AG04449 (cell line): ENCODE data around the gene MAGI1.

Experiments used
- CTCF ChIA-PET: fragments of 350-600 bp; formaldehyde crosslinking; extraction: SDS; loops from one replicate; lab custom pipeline; 2021; ENCODE audit warnings: antibody characterized with exemption; lab: Yijun Ruan, JAX
- POLR2A ChIA-PET: fragments of 400-600, 350-600 bp; formaldehyde crosslinking; extraction: SDS; loops from one replicate; lab custom pipeline; 2020; ENCODE audit warnings: antibody characterized with exemption, inconsistent platforms; lab: Yijun Ruan, JAX
- DNase-seq: peaks from one replicate; pipeline ENCODE4 v3.0.0-alpha.2; 2010; ENCODE audit warnings: low read depth, low spot score
- H3K4me3 ChIP-seq: 2 replicates; pipeline ENCODE4 v1.5.1; 2011; ENCODE audit warnings: low read depth, mild to moderate bottlenecking, control low read depth, low read length
- CTCF ChIP-seq: IDR thresholded peaks from one replicate; pipeline ENCODE4 v1.5.1; 2011; ENCODE audit warnings: mild to moderate bottlenecking, moderate library complexity, low read length, control low read depth, inconsistent platforms; ENCODE audit not compliant: insufficient read depth; ENCODE audit errors: missing control alignments

MAGI1 gene

DNA sequence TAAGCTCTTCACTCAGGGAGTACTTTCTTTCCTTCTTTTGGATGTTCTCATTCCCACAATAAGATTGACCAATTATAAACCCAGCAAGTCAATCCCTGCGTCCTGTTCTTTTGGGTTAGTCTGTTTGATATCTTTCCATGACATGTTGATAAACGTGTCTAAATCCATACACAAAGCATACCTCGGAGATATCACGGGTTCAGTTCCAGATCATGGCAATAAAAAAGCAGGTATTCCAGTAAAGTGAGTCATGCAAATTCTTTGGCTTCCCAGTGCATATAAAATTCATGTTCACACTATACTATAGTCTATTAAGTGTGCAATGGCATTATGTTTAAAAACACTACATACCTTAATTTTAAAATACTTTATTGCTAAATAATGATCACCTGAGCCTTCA, 667.7 kb downstream of the MAGI1 start:
- CTCF ChIA-PET = no interaction called here
- POLR2A ChIA-PET = no interaction called here
- no peak for DNase-seq
- no peak for TF ChIP-seq CTCF
- no peak overlapping the region for H3K4me3 ChIP-seq

DNA sequence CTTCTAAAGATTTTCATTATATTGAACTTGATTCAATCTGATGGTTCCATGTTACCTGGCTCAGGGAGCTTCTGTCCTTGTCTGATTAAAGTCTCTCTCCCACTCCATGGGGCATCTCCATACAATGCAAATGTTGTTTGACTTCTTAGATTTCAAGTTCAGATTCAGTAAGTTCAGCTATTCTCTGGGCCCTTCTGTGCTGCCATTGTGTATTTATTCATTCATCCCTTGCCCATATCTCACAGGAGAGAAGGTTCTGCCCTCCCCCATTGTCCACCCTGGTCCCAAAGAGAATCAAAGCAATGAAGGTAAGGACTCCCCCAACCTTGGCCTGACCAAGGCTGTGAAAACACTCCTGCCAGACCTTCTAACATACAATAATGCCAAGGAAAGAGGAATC, 669.9 kb downstream of the MAGI1 start:
- POLR2A ChIA-PET = no interaction called here
- DNase-seq = no peak
- no peak for TF ChIP-seq CTCF
- CTCF ChIA-PET = interaction anchor here (1.0 kb wide), 1 partner anchor 28 kb away, joined by 3 read pairs; no protein-coding TSS in a partner anchor
- H3K4me3 ChIP-seq = no peak overlapping the region

- no peak for DNase-seq
- ChIA-PET POLR2A (no interaction called here), CTCF (no interaction called here)
- TF ChIP-seq CTCF = no peak
- H3K4me3 ChIP-seq = no peak overlapping the region
Observed at GRCh38 chr3:65362688-65363087, 676.0 kb downstream of the MAGI1 start.

DNA sequence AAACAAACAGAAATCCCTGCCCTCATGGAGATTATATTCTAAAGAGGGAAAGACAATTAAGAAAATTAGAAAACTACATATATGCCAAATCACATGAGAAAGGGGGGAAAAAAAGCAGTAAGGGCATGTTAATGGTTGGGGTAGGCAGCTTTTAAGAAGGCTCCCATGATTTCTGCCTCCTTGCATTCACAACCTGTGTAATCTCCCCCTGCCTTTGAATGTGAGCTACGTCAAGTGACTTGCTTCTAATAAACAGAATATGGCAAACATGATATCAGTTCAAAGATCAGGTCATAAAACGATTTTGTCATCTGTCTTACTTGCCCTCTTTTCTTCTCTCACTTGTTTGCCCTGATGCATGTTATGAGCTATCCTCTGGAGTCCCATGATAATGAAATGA, 677.3 kb downstream of the MAGI1 start:
- POLR2A ChIA-PET = no interaction called here
- TF ChIP-seq CTCF = no peak
- H3K4me3 ChIP-seq = no peak overlapping the region
- DNase-seq = no peak
- CTCF ChIA-PET = no interaction called here

GRCh38 chr3:65356331-65357248, 682.1 kb downstream of the MAGI1 start:
- CTCF ChIA-PET = no interaction called here
- POLR2A ChIA-PET = no interaction called here
- no peak overlapping the region for H3K4me3 ChIP-seq
- no peak for DNase-seq
- TF ChIP-seq CTCF = no peak

DNA sequence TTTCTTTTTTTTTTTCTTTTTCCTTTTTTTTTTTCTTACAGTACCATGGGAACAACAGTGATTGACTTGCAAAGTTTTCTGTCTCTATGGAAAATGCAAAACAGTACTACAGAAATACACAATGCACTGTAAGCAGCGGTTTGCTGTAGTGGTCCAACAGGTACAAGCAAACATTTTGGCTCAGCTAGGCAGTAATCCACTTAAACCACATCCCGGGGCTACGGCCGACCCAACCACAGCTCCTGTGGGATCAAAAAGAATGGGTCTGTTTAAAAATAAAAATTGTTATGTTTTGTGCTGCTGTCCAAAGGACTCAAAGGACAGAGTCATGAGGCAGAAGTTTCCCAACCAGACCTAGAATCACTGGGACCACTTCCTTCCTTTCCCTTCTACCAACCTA, 683.8 kb downstream of the MAGI1 start:
- no peak for DNase-seq
- ChIA-PET CTCF (interaction anchor here (0.6 to 0.9 kb wide), 4 partner anchors 12 to 405 kb away, joined by 3 to 5 read pairs (median 4); no protein-coding TSS in a partner anchor), POLR2A (no interaction called here)
- TF ChIP-seq CTCF = no peak
- H3K4me3 ChIP-seq = no peak overlapping the region
